Tibial nerve (tissue), 4 donors: Measurements from ENCODE around the gene PPM1F. TPM values are rescaled to one million over a fixed set of nuclear protein-coding genes. Genes with fewer than 3 reads are reported as not detected.

ENCODE experiments used
- DNase-seq, 2 donors: peaks; one replicate each; pipeline ENCODE4 v3.0.0-alpha.2; 2019; ENCODE audit warnings: low spot score in 2 of 2
- H3K27ac ChIP-seq, 4 donors: fragments of 200-600 bp; sonication (generic) in 3 of 4; one replicate each; pipeline ENCODE4 v1.5.1; 2017 to 2019; ENCODE audit warnings: mild to moderate bottlenecking in 1 of 4
- H3K27me3 ChIP-seq, 2 donors: fragments of 200-600 bp; sonication (generic) in 1 of 2; one replicate each; pipeline versions ENCODE4 v1.5.1 to v1.6.0; 2017 to 2019
- H3K36me3 ChIP-seq, 3 donors: fragments of 200-600 bp; sonication (generic); one replicate each; pipeline ENCODE4 v1.5.1; 2018 to 2019
- H3K4me1 ChIP-seq, 4 donors: fragments of 200-600 bp; sonication (generic) in 3 of 4; one replicate each; pipeline ENCODE4 v1.5.1; 2017 to 2019
- H3K4me3 ChIP-seq, 4 donors: fragments of 200-600 bp; sonication (generic) in 3 of 4; one replicate each; pipeline ENCODE4 v1.5.1; 2017 to 2019; ENCODE audit warnings: mild to moderate bottlenecking in 1 of 4, moderate library complexity in 1 of 4
- H3K9me3 ChIP-seq, 4 donors: fragments of 200-600 bp; sonication (generic) in 3 of 4; one replicate each; pipeline ENCODE4 v1.5.1; 2017 to 2019
- CTCF ChIP-seq, 5 experiments: fragments of 200-600 bp in 3 of 5; fragments of 450-650 bp in 2 of 5; sonication (generic) in 3 of 5; IDR thresholded peaks; one replicate each; pipeline ENCODE4 v1.5.1; 2016 to 2019; ENCODE audit warnings: antibody characterized with exemption in 5 of 5, mild to moderate bottlenecking in 3 of 5, moderate library complexity in 2 of 5
- EP300 ChIP-seq, 2 donors: sonication (generic); formaldehyde crosslinking; IDR thresholded peaks; one replicate each; pipeline ENCODE4 v1.6.1; 2017; ENCODE audit warnings: antibody characterized with exemption in 2 of 2, mild to moderate bottlenecking in 1 of 2
- POLR2A ChIP-seq, 2 donors: fragments of 450-650 bp; IDR thresholded peaks; one replicate each; pipeline ENCODE4 v1.6.1; 2017; ENCODE audit warnings: antibody characterized with exemption in 2 of 2, mild to moderate bottlenecking in 2 of 2, moderate library complexity in 2 of 2
- WGBS, 2 donors: methylation state at CpG; one replicate each; pipeline ENCODE4 v1.1.5; 2018; 5-methylcytosine and 5-hydroxymethylcytosine counted together
- total RNA-seq, 4 donors: library from RNA; depleted of rRNA; stranded (reverse); fragments of >200 nt; gene quantifications; one replicate each; pipeline ENCODE4 v1.1.0, GENCODE V29; 2016

PPM1F gene
- total RNA-seq, 4 donors from 2014 or later, result 59.4 to 78.3 (median 67.2) TPM

GRCh38 chr22:21981874-21982273 lies 29.2 kb upstream of the PPM1F start:
- WGBS, 2 donors, result 29 to 47% methylated on average over 2 of the region's 2 CpGs
- peak overlapping the region; percentile 80 to 98 (median 92) for H3K4me3 ChIP-seq
- no peak for DNase-seq
- H3K4me1 ChIP-seq, result peaks cover 0 to 34% (median 19%) of the 10 kb centered on the region in 4 donors
- peaks cover 0 to 18% (median 0%) of the 10 kb centered on the region in 3 donors for H3K36me3 ChIP-seq
- H3K9me3 ChIP-seq, result no peaks in the 10 kb centered on the region
- H3K27ac ChIP-seq, result peak overlapping the region; percentile 67 to 90 (median 87)
- H3K27me3 ChIP-seq, result no peaks in the 10 kb centered on the region
- no peak for TF ChIP-seq CTCF (IDR thresholded peaks at IDR 0.05)
- TF ChIP-seq POLR2A (IDR thresholded peaks at IDR 0.05), result no peak
- no peak for TF ChIP-seq EP300 (IDR thresholded peaks at IDR 0.05)

- no peak for DNase-seq
- Histone ChIP-seq H3K4me3 (no peak overlapping the region), H3K9me3 (no peaks in the 10 kb centered on the region), H3K36me3 (peaks cover 0 to 18% (median 0%) of the 10 kb centered on the region in 3 donors), H3K27me3 (no peaks in the 10 kb centered on the region), H3K4me1 (peaks cover 0 to 34% (median 19%) of the 10 kb centered on the region in 4 donors), H3K27ac (no peak overlapping the region)
- no peak for TF ChIP-seq CTCF (IDR thresholded peaks at IDR 0.05)
- TF ChIP-seq POLR2A (IDR thresholded peaks at IDR 0.05), result no peak
- no peak for TF ChIP-seq EP300 (IDR thresholded peaks at IDR 0.05)
- 66 to 67% methylated on average over 7 of the region's 7 CpGs for WGBS, 2 donors
Observed at GRCh38 chr22:21980547-21980946, 27.9 kb upstream of the PPM1F start.

GRCh38 chr22:21978564-21979386 lies 26.1 kb upstream of the PPM1F start:
- H3K27ac ChIP-seq, result no peak overlapping the region
- no peaks in the 10 kb centered on the region for H3K27me3 ChIP-seq
- no peak for DNase-seq
- 75 to 78% methylated on average over 11 of the region's 11 CpGs for WGBS, 2 donors
- no peaks in the 10 kb centered on the region for H3K9me3 ChIP-seq
- TF ChIP-seq CTCF (IDR thresholded peaks at IDR 0.05), result no peak
- TF ChIP-seq POLR2A (IDR thresholded peaks at IDR 0.05), result no peak
- TF ChIP-seq EP300 (IDR thresholded peaks at IDR 0.05), result no peak
- H3K36me3 ChIP-seq, result peaks cover 0 to 35% (median 13%) of the 10 kb centered on the region in 3 donors
- H3K4me1 ChIP-seq, result peaks cover 0 to 34% (median 19%) of the 10 kb centered on the region in 4 donors
- H3K4me3 ChIP-seq, result no peak overlapping the region

GRCh38 chr22:21977814-21978213 lies 25.2 kb upstream of the PPM1F start:
- H3K4me3 ChIP-seq, result no peak overlapping the region
- H3K27ac ChIP-seq, result no peak overlapping the region
- H3K4me1 ChIP-seq, result peaks cover 0 to 34% (median 15%) of the 10 kb centered on the region in 4 donors
- TF ChIP-seq CTCF (IDR thresholded peaks at IDR 0.05) (no peak), POLR2A (IDR thresholded peaks at IDR 0.05) (no peak), EP300 (IDR thresholded peaks at IDR 0.05) (no peak)
- WGBS, 2 donors, result 91 to 94% methylated on average over 1 of the region's 1 CpG
- no peaks in the 10 kb centered on the region for H3K27me3 ChIP-seq
- H3K36me3 ChIP-seq, result peaks cover 0 to 45% (median 14%) of the 10 kb centered on the region in 3 donors
- H3K9me3 ChIP-seq, result no peaks in the 10 kb centered on the region
- no peak for DNase-seq

GRCh38 chr22:21975854-21976345 lies 23.3 kb upstream of the PPM1F start:
- Histone ChIP-seq H3K4me1 (peaks cover 0 to 21% (median 2%) of the 10 kb centered on the region in 4 donors), H3K36me3 (peaks cover 0 to 63% (median 14%) of the 10 kb centered on the region in 3 donors)
- 95 to 97% methylated on average over 4 to 5 of the region's 5 CpGs for WGBS, 2 donors

More at GRCh38 chr22:21975854-21976345, 23.3 kb upstream of the PPM1F start:
- Histone ChIP-seq H3K9me3 (no peaks in the 10 kb centered on the region), H3K4me3 (no peak overlapping the region), H3K27ac (no peak overlapping the region), H3K27me3 (no peaks in the 10 kb centered on the region)
- TF ChIP-seq CTCF (IDR thresholded peaks at IDR 0.05) (no peak), EP300 (IDR thresholded peaks at IDR 0.05) (no peak), POLR2A (IDR thresholded peaks at IDR 0.05) (no peak)
- DNase-seq, result no peak
